ENCODE data around the gene SLC35F3. TPM values are rescaled to one million over a fixed set of nuclear protein-coding genes. Genes with fewer than 3 reads are reported as not detected.
"Not testable (repeated sequence)": the region's sequence is repeated elsewhere in the genome, so short reads cannot be mapped to it uniquely, and the experiment has no call there.

SLC35F3 gene
- total and polyA plus RNA-seq, 2 experiments from 2014 or later = 0.80 to 1.3 TPM

DNA sequence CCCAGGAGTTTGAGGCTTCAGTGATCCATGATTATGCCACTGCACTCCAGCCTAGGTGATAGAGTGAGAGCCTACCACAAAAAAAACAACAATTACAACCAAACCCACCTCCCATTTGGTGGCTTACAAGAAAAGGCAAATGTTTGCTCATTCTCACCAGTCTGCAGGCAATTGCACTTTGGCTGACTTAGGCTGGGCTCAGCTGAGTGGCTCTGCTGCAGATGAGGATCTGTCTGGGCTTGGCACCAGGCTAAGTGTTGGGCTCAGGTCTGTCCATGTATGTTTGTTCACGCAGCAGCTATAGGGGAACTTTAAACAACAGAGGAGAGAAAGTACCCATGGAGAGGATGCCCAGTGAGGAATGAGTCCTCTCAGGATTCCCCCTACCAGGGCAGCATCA, 440.8 kb downstream of the SLC35F3 start:
- 92% methylated on average over 1 of the region's 1 CpG for WGBS (ENCODE audit: low lambda C conversion rate, missing lambda C conversion rate)

GRCh38 chr1:234348964-234349363, 444.5 kb downstream of the SLC35F3 start:
- H3K27me3 ChIP-seq = no peaks in the 10 kb centered on the region
- no peak overlapping the region for H3K27ac ChIP-seq
- WGBS (ENCODE audit: low lambda C conversion rate, missing lambda C conversion rate) = 49% methylated on average over 4 of the region's 4 CpGs
- no peaks in the 10 kb centered on the region for H3K36me3 ChIP-seq (replicated peaks; ENCODE audit: insufficient read depth, low read depth)
- no peaks in the 10 kb centered on the region for H3K9me2 ChIP-seq (replicated peaks; ENCODE audit: insufficient read depth)
- TF ChIP-seq EZH2phosphoT487 (IDR thresholded peaks at IDR 0.05; ENCODE audit: low read depth, severe bottlenecking, unreplicated experiment) (no peak), EZH2 (IDR thresholded peaks at IDR 0.05; ENCODE audit: borderline replicate concordance) (no peak)
- TF ChIP-seq, protein P1, sequence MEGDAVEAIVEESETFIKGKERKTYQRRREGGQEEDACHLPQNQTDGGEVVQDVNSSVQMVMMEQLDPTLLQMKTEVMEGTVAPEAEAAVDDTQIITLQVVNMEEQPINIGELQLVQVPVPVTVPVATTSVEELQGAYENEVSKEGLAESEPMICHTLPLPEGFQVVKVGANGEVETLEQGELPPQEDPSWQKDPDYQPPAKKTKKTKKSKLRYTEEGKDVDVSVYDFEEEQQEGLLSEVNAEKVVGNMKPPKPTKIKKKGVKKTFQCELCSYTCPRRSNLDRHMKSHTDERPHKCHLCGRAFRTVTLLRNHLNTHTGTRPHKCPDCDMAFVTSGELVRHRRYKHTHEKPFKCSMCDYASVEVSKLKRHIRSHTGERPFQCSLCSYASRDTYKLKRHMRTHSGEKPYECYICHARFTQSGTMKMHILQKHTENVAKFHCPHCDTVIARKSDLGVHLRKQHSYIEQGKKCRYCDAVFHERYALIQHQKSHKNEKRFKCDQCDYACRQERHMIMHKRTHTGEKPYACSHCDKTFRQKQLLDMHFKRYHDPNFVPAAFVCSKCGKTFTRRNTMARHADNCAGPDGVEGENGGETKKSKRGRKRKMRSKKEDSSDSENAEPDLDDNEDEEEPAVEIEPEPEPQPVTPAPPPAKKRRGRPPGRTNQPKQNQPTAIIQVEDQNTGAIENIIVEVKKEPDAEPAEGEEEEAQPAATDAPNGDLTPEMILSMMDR (IDR thresholded peaks at IDR 0.05; ENCODE audit: poor library complexity) = no peak
- no peak for DNase-seq (ENCODE audit: low spot score)
- H3K4me1 ChIP-seq (ENCODE audit: insufficient read depth) = no peaks in the 10 kb centered on the region
- no peak overlapping the region for H3K4me2 ChIP-seq
- no peaks in the 10 kb centered on the region for H3K79me2 ChIP-seq
- no peaks in the 10 kb centered on the region for H3K9me3 ChIP-seq (ENCODE audit: low read depth)
- H2AFZ ChIP-seq = no peak overlapping the region
- no peaks in the 10 kb centered on the region for H4K20me1 ChIP-seq (ENCODE audit: insufficient read depth, poor library complexity, severe bottlenecking)
- no peak overlapping the region for H3K4me3 ChIP-seq

More for the DNA sequence above, 440.8 kb downstream of the SLC35F3 start:
- Histone ChIP-seq H3K4me2 (no peak overlapping the region), H3K9me3 (ENCODE audit: low read depth) (no peaks in the 10 kb centered on the region), H3K4me3 (no peak overlapping the region), H2AFZ (no peak overlapping the region), H3K79me2 (no peaks in the 10 kb centered on the region), H3K27ac (no peak overlapping the region), H4K20me1 (ENCODE audit: insufficient read depth, poor library complexity, severe bottlenecking) (no peaks in the 10 kb centered on the region), H3K9me2 (replicated peaks; ENCODE audit: insufficient read depth) (no peaks in the 10 kb centered on the region), H3K4me1 (ENCODE audit: insufficient read depth) (no peaks in the 10 kb centered on the region), H3K27me3 (no peaks in the 10 kb centered on the region), H3K36me3 (replicated peaks; ENCODE audit: insufficient read depth, low read depth) (no peaks in the 10 kb centered on the region)
- TF ChIP-seq EZH2 (IDR thresholded peaks at IDR 0.05; ENCODE audit: borderline replicate concordance) = no peak
- TF ChIP-seq, protein P1 (IDR thresholded peaks at IDR 0.05; ENCODE audit: poor library complexity) = no peak
- TF ChIP-seq EZH2phosphoT487 (IDR thresholded peaks at IDR 0.05; ENCODE audit: low read depth, severe bottlenecking, unreplicated experiment) = no peak
- no peak for DNase-seq (ENCODE audit: low spot score)

DNA sequence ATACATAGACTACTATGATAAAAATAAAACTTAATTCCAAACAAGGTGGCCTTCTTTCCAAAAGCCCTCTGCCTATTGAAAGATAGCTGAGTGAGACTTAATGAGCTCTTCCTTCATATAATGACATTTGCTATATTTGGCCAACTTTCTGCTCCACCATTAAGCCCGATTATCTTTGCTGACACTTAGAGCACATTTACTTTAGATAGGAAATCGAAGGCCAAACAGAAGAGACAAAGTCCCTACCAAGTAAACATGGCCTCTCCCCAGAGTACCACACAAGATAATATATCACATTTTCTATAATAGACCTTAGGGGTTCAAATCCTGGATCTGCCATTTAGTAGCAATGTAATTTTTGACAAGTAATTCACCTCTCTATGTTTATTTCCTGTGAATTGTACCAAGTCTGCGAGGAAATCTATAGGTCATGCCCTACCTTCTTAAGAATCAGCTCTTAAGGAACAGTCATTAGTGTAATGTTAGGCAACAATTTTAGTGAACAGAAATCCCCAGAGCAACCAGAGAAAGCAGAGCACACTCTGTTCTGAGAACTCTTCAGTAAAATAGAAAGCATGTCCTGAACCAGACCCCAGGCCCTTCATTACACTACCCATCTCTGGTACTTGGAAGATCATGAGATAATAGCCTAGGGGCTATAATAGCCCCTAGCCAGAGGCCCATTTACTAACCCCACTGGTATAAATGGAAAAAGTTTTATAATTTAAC, 451.5 kb downstream of the SLC35F3 start:
- no peaks in the 10 kb centered on the region for H3K9me3 ChIP-seq (ENCODE audit: low read depth)
- H3K4me1 ChIP-seq (ENCODE audit: insufficient read depth) = no peaks in the 10 kb centered on the region
- no peak overlapping the region for H2AFZ ChIP-seq
- no peaks in the 10 kb centered on the region for H3K27me3 ChIP-seq
- 65% methylated on average over 3 of the region's 3 CpGs for WGBS (ENCODE audit: low lambda C conversion rate, missing lambda C conversion rate)
- no peaks in the 10 kb centered on the region for H4K20me1 ChIP-seq (ENCODE audit: insufficient read depth, poor library complexity, severe bottlenecking)
- H3K27ac ChIP-seq = no peak overlapping the region
- H3K4me2 ChIP-seq = no peak overlapping the region
- TF ChIP-seq EZH2 (IDR thresholded peaks at IDR 0.05; ENCODE audit: borderline replicate concordance) (no peak), EZH2phosphoT487 (IDR thresholded peaks at IDR 0.05; ENCODE audit: low read depth, severe bottlenecking, unreplicated experiment) (no peak)
- TF ChIP-seq, protein P1 (IDR thresholded peaks at IDR 0.05; ENCODE audit: poor library complexity) = no peak
- H3K9me2 ChIP-seq (replicated peaks; ENCODE audit: insufficient read depth) = no peaks in the 10 kb centered on the region
- H3K4me3 ChIP-seq = no peak overlapping the region
- H3K36me3 ChIP-seq (replicated peaks; ENCODE audit: insufficient read depth, low read depth) = no peaks in the 10 kb centered on the region
- DNase-seq (ENCODE audit: low spot score) = no peak
- H3K79me2 ChIP-seq = no peaks in the 10 kb centered on the region

DNA sequence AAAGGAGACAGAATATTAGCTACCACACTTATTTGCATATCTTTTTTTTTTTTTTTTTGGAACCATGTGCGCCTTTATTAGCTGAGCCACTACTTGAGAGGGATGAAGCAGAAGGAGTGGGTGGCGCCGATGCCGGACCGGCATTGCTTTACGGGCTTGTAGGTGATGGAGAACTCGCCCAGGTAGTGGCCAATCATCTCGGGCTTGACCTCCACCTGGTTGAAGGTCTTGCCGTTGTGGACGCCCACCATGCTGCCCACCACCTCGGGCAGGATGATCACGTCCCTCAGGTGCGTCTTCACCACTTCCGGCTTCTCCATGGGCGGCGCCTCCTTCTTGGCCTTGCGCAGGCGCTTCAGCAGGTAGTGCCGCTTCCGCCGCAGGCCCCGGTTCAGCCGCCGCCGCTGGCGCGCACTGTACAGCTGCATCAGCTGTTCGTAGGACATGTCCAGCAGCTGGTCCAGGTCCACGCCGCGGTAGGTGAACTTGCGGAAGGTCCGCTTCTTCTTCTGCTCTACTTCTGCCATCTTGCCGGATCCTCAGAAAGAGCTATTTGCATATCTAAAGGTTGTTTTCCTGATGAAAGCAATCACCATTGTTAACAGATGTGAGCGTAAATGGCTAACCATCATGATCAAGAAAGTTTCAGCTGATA, 452.3 kb downstream of the SLC35F3 start:
- H3K4me3 ChIP-seq, H3K4me2 ChIP-seq, H3K27ac ChIP-seq: not testable (repeated sequence)

More for the DNA sequence above, 452.3 kb downstream of the SLC35F3 start:
- H3K36me3 ChIP-seq (replicated peaks; ENCODE audit: insufficient read depth, low read depth); H3K9me2 ChIP-seq (replicated peaks; ENCODE audit: insufficient read depth); H3K4me1 ChIP-seq (ENCODE audit: insufficient read depth); H3K79me2 ChIP-seq; H3K27me3 ChIP-seq; H3K9me3 ChIP-seq (ENCODE audit: low read depth); H2AFZ ChIP-seq; DNase-seq (ENCODE audit: low spot score); H4K20me1 ChIP-seq (ENCODE audit: insufficient read depth, poor library complexity, severe bottlenecking): not testable (repeated sequence)
- WGBS (ENCODE audit: low lambda C conversion rate, missing lambda C conversion rate) = 96% methylated on average over 34 of the region's 35 CpGs
